Measurements from ENCODE around the gene GMNN.

Gene GMNN

GRCh38 chr6:24802271-24803059 lies 27.7 kb downstream of the GMNN start:
- no peaks in the 10 kb centered on the region for H3K27me3 ChIP-seq (ENCODE audit: control insufficient read depth, insufficient read depth, low read length, poor library complexity, severe bottlenecking)
- 86 to 88% methylated on average over 8 of the region's 8 CpGs for WGBS, 2 experiments

GRCh38 chr6:24807584-24807983 lies 32.8 kb downstream of the GMNN start:
- H3K4me1 ChIP-seq (ENCODE audit: control insufficient read depth, insufficient read depth, low read length), result no peaks in the 10 kb centered on the region
- H3K4me3 ChIP-seq (ENCODE audit: insufficient read depth, low read depth, low read length), result no peak overlapping the region
- H3K27me3 ChIP-seq (ENCODE audit: control insufficient read depth, insufficient read depth, low read length, poor library complexity, severe bottlenecking), result no peaks in the 10 kb centered on the region
- WGBS, 2 experiments, result 81 to 94% methylated on average over 3 of the region's 3 CpGs
- no peaks in the 10 kb centered on the region for H3K36me3 ChIP-seq (ENCODE audit: control insufficient read depth, insufficient read depth, low read length)
- H3K27ac ChIP-seq (ENCODE audit: insufficient read depth, low read depth, low read length, poor library complexity, severe bottlenecking), result no peak overlapping the region
- no peaks in the 10 kb centered on the region for H3K9me3 ChIP-seq (ENCODE audit: control insufficient read depth, low read length)

More at GRCh38 chr6:24802271-24803059, 27.7 kb downstream of the GMNN start:
- Histone ChIP-seq H3K4me3 (ENCODE audit: insufficient read depth, low read depth, low read length) (no peak overlapping the region), H3K36me3 (ENCODE audit: control insufficient read depth, insufficient read depth, low read length) (no peaks in the 10 kb centered on the region), H3K9me3 (ENCODE audit: control insufficient read depth, low read length) (no peaks in the 10 kb centered on the region), H3K4me1 (ENCODE audit: control insufficient read depth, insufficient read depth, low read length) (peaks cover 10% of the 10 kb centered on the region), H3K27ac (ENCODE audit: insufficient read depth, low read depth, low read length, poor library complexity, severe bottlenecking) (no peak overlapping the region)

GRCh38 chr6:24809728-24810127 lies 35.0 kb downstream of the GMNN start:
- Histone ChIP-seq H3K36me3 (ENCODE audit: control insufficient read depth, insufficient read depth, low read length) (no peaks in the 10 kb centered on the region), H3K9me3 (ENCODE audit: control insufficient read depth, low read length) (no peaks in the 10 kb centered on the region), H3K4me1 (ENCODE audit: control insufficient read depth, insufficient read depth, low read length) (no peaks in the 10 kb centered on the region), H3K27ac (ENCODE audit: insufficient read depth, low read depth, low read length, poor library complexity, severe bottlenecking) (no peak overlapping the region), H3K27me3 (ENCODE audit: control insufficient read depth, insufficient read depth, low read length, poor library complexity, severe bottlenecking) (no peaks in the 10 kb centered on the region), H3K4me3 (ENCODE audit: insufficient read depth, low read depth, low read length) (no peak overlapping the region)
- 90 to 92% methylated on average over 3 of the region's 3 CpGs for WGBS, 2 experiments

- Histone ChIP-seq H3K4me1 (ENCODE audit: control insufficient read depth, insufficient read depth, low read length) (no peaks in the 10 kb centered on the region), H3K9me3 (ENCODE audit: control insufficient read depth, low read length) (no peaks in the 10 kb centered on the region), H3K4me3 (ENCODE audit: insufficient read depth, low read depth, low read length) (no peak overlapping the region), H3K36me3 (ENCODE audit: control insufficient read depth, insufficient read depth, low read length) (no peaks in the 10 kb centered on the region), H3K27me3 (ENCODE audit: control insufficient read depth, insufficient read depth, low read length, poor library complexity, severe bottlenecking) (no peaks in the 10 kb centered on the region), H3K27ac (ENCODE audit: insufficient read depth, low read depth, low read length, poor library complexity, severe bottlenecking) (no peak overlapping the region)
- 97 to 100% methylated on average over 1 to 2 of the region's 2 CpGs for WGBS, 2 experiments
Measured at GRCh38 chr6:24818346-24818745, 43.6 kb downstream of the GMNN start.

GRCh38 chr6:24821860-24822444 lies 47.2 kb downstream of the GMNN start:
- H3K9me3 ChIP-seq (ENCODE audit: control insufficient read depth, low read length), result no peaks in the 10 kb centered on the region
- no peak overlapping the region for H3K4me3 ChIP-seq (ENCODE audit: insufficient read depth, low read depth, low read length)
- no peak overlapping the region for H3K27ac ChIP-seq (ENCODE audit: insufficient read depth, low read depth, low read length, poor library complexity, severe bottlenecking)
- 90 to 97% methylated on average over 3 of the region's 3 CpGs for WGBS, 2 experiments
- H3K36me3 ChIP-seq (ENCODE audit: control insufficient read depth, insufficient read depth, low read length), result no peaks in the 10 kb centered on the region
- no peaks in the 10 kb centered on the region for H3K4me1 ChIP-seq (ENCODE audit: control insufficient read depth, insufficient read depth, low read length)
- no peaks in the 10 kb centered on the region for H3K27me3 ChIP-seq (ENCODE audit: control insufficient read depth, insufficient read depth, low read length, poor library complexity, severe bottlenecking)

GRCh38 chr6:24822696-24823095 lies 48.0 kb downstream of the GMNN start:
- H3K4me3 ChIP-seq (ENCODE audit: insufficient read depth, low read depth, low read length), result no peak overlapping the region
- no peaks in the 10 kb centered on the region for H3K9me3 ChIP-seq (ENCODE audit: control insufficient read depth, low read length)
- no peaks in the 10 kb centered on the region for H3K36me3 ChIP-seq (ENCODE audit: control insufficient read depth, insufficient read depth, low read length)
- H3K27me3 ChIP-seq (ENCODE audit: control insufficient read depth, insufficient read depth, low read length, poor library complexity, severe bottlenecking), result no peaks in the 10 kb centered on the region
- no peaks in the 10 kb centered on the region for H3K4me1 ChIP-seq (ENCODE audit: control insufficient read depth, insufficient read depth, low read length)
- 88 to 95% methylated on average over 6 of the region's 6 CpGs for WGBS, 2 experiments
- no peak overlapping the region for H3K27ac ChIP-seq (ENCODE audit: insufficient read depth, low read depth, low read length, poor library complexity, severe bottlenecking)

GRCh38 chr6:24823185-24823584 lies 48.4 kb downstream of the GMNN start:
- Histone ChIP-seq H3K36me3 (ENCODE audit: control insufficient read depth, insufficient read depth, low read length) (no peaks in the 10 kb centered on the region), H3K9me3 (ENCODE audit: control insufficient read depth, low read length) (no peaks in the 10 kb centered on the region), H3K4me1 (ENCODE audit: control insufficient read depth, insufficient read depth, low read length) (no peaks in the 10 kb centered on the region), H3K27me3 (ENCODE audit: control insufficient read depth, insufficient read depth, low read length, poor library complexity, severe bottlenecking) (no peaks in the 10 kb centered on the region), H3K4me3 (ENCODE audit: insufficient read depth, low read depth, low read length) (no peak overlapping the region), H3K27ac (ENCODE audit: insufficient read depth, low read depth, low read length, poor library complexity, severe bottlenecking) (no peak overlapping the region)
- 91 to 93% methylated on average over 2 of the region's 2 CpGs for WGBS, 2 experiments

- no peaks in the 10 kb centered on the region for H3K9me3 ChIP-seq (ENCODE audit: control insufficient read depth, low read length)
- H3K4me1 ChIP-seq (ENCODE audit: control insufficient read depth, insufficient read depth, low read length), result no peaks in the 10 kb centered on the region
- WGBS, 2 experiments, result 94% methylated on average over 5 of the region's 6 CpGs
- H3K27me3 ChIP-seq (ENCODE audit: control insufficient read depth, insufficient read depth, low read length, poor library complexity, severe bottlenecking), result no peaks in the 10 kb centered on the region
- H3K27ac ChIP-seq (ENCODE audit: insufficient read depth, low read depth, low read length, poor library complexity, severe bottlenecking), result no peak overlapping the region
- no peaks in the 10 kb centered on the region for H3K36me3 ChIP-seq (ENCODE audit: control insufficient read depth, insufficient read depth, low read length)
- no peak overlapping the region for H3K4me3 ChIP-seq (ENCODE audit: insufficient read depth, low read depth, low read length)
Measured at GRCh38 chr6:24824142-24824938, 49.6 kb downstream of the GMNN start.

GRCh38 chr6:24825130-24825630 lies 50.4 kb downstream of the GMNN start:
- no peaks in the 10 kb centered on the region for H3K27me3 ChIP-seq (ENCODE audit: control insufficient read depth, insufficient read depth, low read length, poor library complexity, severe bottlenecking)
- no peaks in the 10 kb centered on the region for H3K36me3 ChIP-seq (ENCODE audit: control insufficient read depth, insufficient read depth, low read length)
- H3K9me3 ChIP-seq (ENCODE audit: control insufficient read depth, low read length), result no peaks in the 10 kb centered on the region
- 90 to 95% methylated on average over 2 of the region's 2 CpGs for WGBS, 2 experiments
- H3K27ac ChIP-seq (ENCODE audit: insufficient read depth, low read depth, low read length, poor library complexity, severe bottlenecking), result no peak overlapping the region
- no peak overlapping the region for H3K4me3 ChIP-seq (ENCODE audit: insufficient read depth, low read depth, low read length)
- H3K4me1 ChIP-seq (ENCODE audit: control insufficient read depth, insufficient read depth, low read length), result no peaks in the 10 kb centered on the region

DNA sequence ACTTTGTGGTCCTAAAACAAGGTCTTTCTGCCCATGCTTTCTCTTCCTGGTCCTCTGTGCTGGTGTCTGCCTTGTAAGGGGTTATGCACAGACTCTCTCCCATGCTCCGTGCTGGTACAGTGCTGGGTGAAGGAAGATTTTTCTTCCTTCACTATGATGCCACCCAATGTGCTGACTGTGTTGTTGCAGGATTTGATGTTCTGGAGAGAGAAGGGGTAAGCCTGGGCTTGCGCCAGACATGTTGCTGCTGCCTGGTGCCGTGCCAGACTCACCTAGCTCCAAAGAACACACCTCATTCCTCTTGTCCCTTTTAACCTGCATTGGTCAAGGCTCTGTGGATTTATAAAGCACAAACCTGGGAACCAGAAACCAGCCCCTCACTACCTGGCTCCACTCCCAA lies 52.4 kb downstream of the GMNN start:
- H3K27me3 ChIP-seq (ENCODE audit: control insufficient read depth, insufficient read depth, low read length, poor library complexity, severe bottlenecking), result no peaks in the 10 kb centered on the region
- 77 to 80% methylated on average over 3 of the region's 3 CpGs for WGBS, 2 experiments
- no peak overlapping the region for H3K27ac ChIP-seq (ENCODE audit: insufficient read depth, low read depth, low read length, poor library complexity, severe bottlenecking)
- no peaks in the 10 kb centered on the region for H3K4me1 ChIP-seq (ENCODE audit: control insufficient read depth, insufficient read depth, low read length)
- no peaks in the 10 kb centered on the region for H3K36me3 ChIP-seq (ENCODE audit: control insufficient read depth, insufficient read depth, low read length)
- H3K9me3 ChIP-seq (ENCODE audit: control insufficient read depth, low read length), result no peaks in the 10 kb centered on the region
- H3K4me3 ChIP-seq (ENCODE audit: insufficient read depth, low read depth, low read length), result no peak overlapping the region

All from ectodermal cell (in vitro differentiated cells).